Activated CD8-positive, alpha-beta T cell treated with anti-CD3 and anti-CD28 coated beads for 36 hours (primary cell): ENCODE data around the gene RPGRIP1L. TPM values are rescaled to one million over a fixed set of nuclear protein-coding genes. Genes with fewer than 3 reads are reported as not detected.

Source experiments
- ATAC-seq: fragments of 200-7000 bp; cut with Tn5 transposase; one replicate; pipeline ENCODE4 v1.10.0; 2021; ENCODE audit warnings: mild to moderate bottlenecking, moderate library complexity
- CTCF ChIA-PET: fragments of 350-600 bp; sonication (Branson Sonifier 250); formaldehyde crosslinking; loops from one replicate; lab custom pipeline; 2021; ENCODE audit warnings: antibody characterized with exemption; lab: Charles Lee
- POLR2A ChIA-PET: fragments of 350-600 bp; sonication (Branson Sonifier 250); formaldehyde crosslinking; loops from one replicate; lab custom pipeline; 2021; ENCODE audit warnings: antibody characterized with exemption; lab: Charles Lee
- DNase-seq: peaks from one replicate; pipeline ENCODE4 v3.0.0-alpha.2; 2020
- H3K27ac Mint-ChIP-seq: one replicate; pipeline ENCODE4 v1.8.0; 2021; ENCODE audit warnings: mild to moderate bottlenecking, mixed read lengths
- H3K27me3 Mint-ChIP-seq: one replicate; pipeline ENCODE4 v1.8.0; 2021; ENCODE audit warnings: mixed read lengths
- H3K36me3 Mint-ChIP-seq: one replicate; pipeline ENCODE4 v1.8.0; 2021; ENCODE audit warnings: low read depth, mixed read lengths
- H3K4me1 Mint-ChIP-seq: one replicate; pipeline ENCODE4 v1.8.0; 2021; ENCODE audit warnings: low read depth, mixed read lengths
- H3K4me3 Mint-ChIP-seq: one replicate; pipeline ENCODE4 v1.8.0; 2021; ENCODE audit warnings: mild to moderate bottlenecking, moderate library complexity, mixed read lengths
- H3K9me3 Mint-ChIP-seq: one replicate; pipeline ENCODE4 v1.8.0; 2021; ENCODE audit warnings: mixed read lengths
- CTCF ChIP-seq: fragments of 200-600 bp; IDR thresholded peaks from one replicate; pipeline ENCODE4 v1.8.0; 2022; ENCODE audit warnings: antibody characterized with exemption, mild to moderate bottlenecking
- intact Hi-C: fragments of 100-400 bp; cut with micrococcal nuclease; formaldehyde crosslinking; loops from one replicate; pipeline ENCODE4 v1.10.0; 2022
- total RNA-seq, 2 experiments: library from RNA; stranded (reverse); gene quantifications; one replicate each; pipeline ENCODE4 v1.2.3, GENCODE V29; 2021

The RPGRIP1L gene
- total RNA-seq, 2 experiments from 2014 or later = 6.0 to 6.2 TPM

GRCh38 chr16:53614346-53614745 lies 89.3 kb downstream of the RPGRIP1L start:
- DNase-seq = no peak
- peaks cover 4% of the 10 kb centered on the region for H3K36me3 Mint-ChIP-seq
- no peaks in the 10 kb centered on the region for H3K9me3 Mint-ChIP-seq
- ChIA-PET POLR2A (no interaction called here), CTCF (no interaction called here)
- no peak for ATAC-seq
- no peak overlapping the region for H3K27ac Mint-ChIP-seq
- no peak overlapping the region for H3K4me3 Mint-ChIP-seq
- no peaks in the 10 kb centered on the region for H3K27me3 Mint-ChIP-seq
- H3K4me1 Mint-ChIP-seq = no peaks in the 10 kb centered on the region
- TF ChIP-seq CTCF = no peak
- intact Hi-C loops = no loop called here

DNA sequence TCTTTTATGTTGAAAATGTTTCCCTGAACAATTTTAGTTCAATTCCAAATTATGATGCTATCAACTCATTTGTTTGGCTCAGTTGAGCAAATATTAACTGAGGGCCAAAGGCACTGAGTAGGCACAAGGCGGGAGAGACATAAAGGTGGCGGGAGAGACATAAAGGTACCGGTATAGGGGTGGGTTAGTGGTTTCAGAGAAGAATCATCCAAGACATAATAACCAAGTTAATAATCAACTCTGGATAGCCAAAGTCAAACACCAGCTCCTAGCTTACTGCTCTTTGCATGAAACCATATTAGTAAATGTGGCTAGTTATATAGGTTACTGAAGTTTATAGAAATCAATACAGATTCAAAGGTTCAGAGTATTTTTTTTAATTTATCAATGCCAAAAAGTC lies 91.7 kb downstream of the RPGRIP1L start:
- CTCF ChIA-PET = no interaction called here
- POLR2A ChIA-PET = no interaction called here
- no peaks in the 10 kb centered on the region for H3K9me3 Mint-ChIP-seq
- H3K27me3 Mint-ChIP-seq = no peaks in the 10 kb centered on the region
- no peak overlapping the region for H3K27ac Mint-ChIP-seq
- no peak for ATAC-seq
- no peak for DNase-seq
- no peak for TF ChIP-seq CTCF
- intact Hi-C loops = no loop called here
- no peaks in the 10 kb centered on the region for H3K36me3 Mint-ChIP-seq
- H3K4me3 Mint-ChIP-seq = no peak overlapping the region
- H3K4me1 Mint-ChIP-seq = no peaks in the 10 kb centered on the region

DNA sequence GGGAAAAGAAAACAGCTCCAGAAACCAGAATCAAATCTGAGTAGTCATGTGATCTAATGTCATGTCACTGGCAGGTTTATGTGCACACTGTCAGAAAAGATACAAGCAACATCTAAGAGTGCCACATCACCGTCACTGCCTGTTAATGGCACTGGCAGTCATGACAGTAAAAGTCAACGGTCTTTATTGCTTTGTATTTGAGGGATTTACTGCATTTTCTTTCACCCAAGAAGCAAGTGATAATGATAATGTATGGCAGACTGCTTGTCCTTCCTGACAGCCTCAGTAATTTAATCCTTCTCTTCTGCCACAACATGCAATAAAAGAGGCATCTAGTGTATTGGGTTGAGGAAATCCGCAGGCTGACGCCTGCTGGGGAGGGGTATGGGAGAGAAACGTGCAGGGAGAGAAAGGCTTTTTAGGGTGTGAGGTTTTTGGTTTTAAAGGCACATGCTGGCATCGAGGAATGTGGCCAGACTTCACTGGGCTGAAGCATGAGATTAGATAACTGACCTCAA lies 92.4 kb downstream of the RPGRIP1L start:
- no peaks in the 10 kb centered on the region for H3K27me3 Mint-ChIP-seq
- ATAC-seq = no peak
- H3K36me3 Mint-ChIP-seq = no peaks in the 10 kb centered on the region
- intact Hi-C loops = no loop called here
- no peak overlapping the region for H3K4me3 Mint-ChIP-seq
- no peaks in the 10 kb centered on the region for H3K9me3 Mint-ChIP-seq
- no peaks in the 10 kb centered on the region for H3K4me1 Mint-ChIP-seq
- ChIA-PET CTCF (interaction anchor here (0.6 kb wide), 1 partner anchor 925 kb away, joined by 3 read pairs; no protein-coding TSS in a partner anchor), POLR2A (no interaction called here)
- H3K27ac Mint-ChIP-seq = no peak overlapping the region
- DNase-seq = no peak
- no peak for TF ChIP-seq CTCF

- H3K36me3 Mint-ChIP-seq = peaks cover 4% of the 10 kb centered on the region
- H3K9me3 Mint-ChIP-seq = no peaks in the 10 kb centered on the region
- no peaks in the 10 kb centered on the region for H3K4me1 Mint-ChIP-seq
- H3K27me3 Mint-ChIP-seq = no peaks in the 10 kb centered on the region
- no peak for DNase-seq
- no peak overlapping the region for H3K4me3 Mint-ChIP-seq
- H3K27ac Mint-ChIP-seq = no peak overlapping the region
- intact Hi-C loops = no loop called here
- no peak for TF ChIP-seq CTCF
- ChIA-PET POLR2A (no interaction called here), CTCF (no interaction called here)
- ATAC-seq = no peak
Measured at GRCh38 chr16:53609536-53609935, 94.1 kb downstream of the RPGRIP1L start.

DNA sequence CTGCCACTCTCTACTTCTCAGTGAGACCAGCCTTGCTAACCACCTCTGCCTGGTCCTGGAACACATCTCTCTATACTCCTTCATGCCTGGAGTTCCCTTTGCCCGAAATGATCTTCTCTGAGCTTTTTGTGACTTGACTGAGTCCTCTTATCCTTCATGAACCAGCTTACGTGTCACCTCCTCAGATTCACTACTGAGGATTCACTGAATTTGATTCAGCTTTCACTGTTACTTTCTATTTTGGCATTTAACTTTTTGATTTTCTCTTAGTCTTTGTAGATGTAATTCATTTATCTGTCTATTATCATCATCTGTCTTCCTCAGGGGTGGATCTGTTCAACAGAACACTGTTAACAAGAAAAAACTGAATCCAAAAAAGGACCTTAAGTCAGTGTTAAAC lies 95.6 kb downstream of the RPGRIP1L start:
- ChIA-PET CTCF (interaction anchor here (1.3 kb wide), 1 partner anchor 58 kb away, joined by 3 read pairs; no protein-coding TSS in a partner anchor), POLR2A (no interaction called here)
- no peak for TF ChIP-seq CTCF
- DNase-seq = no peak
- no peaks in the 10 kb centered on the region for H3K9me3 Mint-ChIP-seq
- no peaks in the 10 kb centered on the region for H3K4me1 Mint-ChIP-seq
- H3K27ac Mint-ChIP-seq = no peak overlapping the region
- no peak overlapping the region for H3K4me3 Mint-ChIP-seq
- intact Hi-C loops = no loop called here
- H3K36me3 Mint-ChIP-seq = peaks cover 4% of the 10 kb centered on the region
- H3K27me3 Mint-ChIP-seq = no peaks in the 10 kb centered on the region
- ATAC-seq = no peak
